Measurements from ENCODE around the gene SEPTIN5.

- TF ChIP-seq USF2 (CRISPR knock-in tag; IDR thresholded peaks at IDR 0.05) (no peak), OVOL2 (CRISPR knock-in tag; IDR thresholded peaks at IDR 0.05; ENCODE audit: borderline replicate concordance) (no peak), ZNF219 (CRISPR knock-in tag; IDR thresholded peaks at IDR 0.05; ENCODE audit: borderline replicate concordance) (no peak), HMGXB4 (CRISPR knock-in tag; IDR thresholded peaks at IDR 0.05) (no peak), TCF7 (CRISPR knock-in tag; IDR thresholded peaks at IDR 0.05; ENCODE audit: low read depth) (no peak), MXD4 (CRISPR knock-in tag; IDR thresholded peaks at IDR 0.05; ENCODE audit: borderline replicate concordance) (no peak), ATF2 (CRISPR knock-in tag; IDR thresholded peaks at IDR 0.05; ENCODE audit: borderline replicate concordance, low read depth) (no peak), NFYB (CRISPR knock-in tag; conservative IDR thresholded peaks at IDR 0.05; ENCODE audit: low read depth) (no peak)
- TF ChIP-seq, protein P1, sequence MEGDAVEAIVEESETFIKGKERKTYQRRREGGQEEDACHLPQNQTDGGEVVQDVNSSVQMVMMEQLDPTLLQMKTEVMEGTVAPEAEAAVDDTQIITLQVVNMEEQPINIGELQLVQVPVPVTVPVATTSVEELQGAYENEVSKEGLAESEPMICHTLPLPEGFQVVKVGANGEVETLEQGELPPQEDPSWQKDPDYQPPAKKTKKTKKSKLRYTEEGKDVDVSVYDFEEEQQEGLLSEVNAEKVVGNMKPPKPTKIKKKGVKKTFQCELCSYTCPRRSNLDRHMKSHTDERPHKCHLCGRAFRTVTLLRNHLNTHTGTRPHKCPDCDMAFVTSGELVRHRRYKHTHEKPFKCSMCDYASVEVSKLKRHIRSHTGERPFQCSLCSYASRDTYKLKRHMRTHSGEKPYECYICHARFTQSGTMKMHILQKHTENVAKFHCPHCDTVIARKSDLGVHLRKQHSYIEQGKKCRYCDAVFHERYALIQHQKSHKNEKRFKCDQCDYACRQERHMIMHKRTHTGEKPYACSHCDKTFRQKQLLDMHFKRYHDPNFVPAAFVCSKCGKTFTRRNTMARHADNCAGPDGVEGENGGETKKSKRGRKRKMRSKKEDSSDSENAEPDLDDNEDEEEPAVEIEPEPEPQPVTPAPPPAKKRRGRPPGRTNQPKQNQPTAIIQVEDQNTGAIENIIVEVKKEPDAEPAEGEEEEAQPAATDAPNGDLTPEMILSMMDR (IDR thresholded peaks at IDR 0.05): no peak
- TF ChIP-seq, protein P2, sequence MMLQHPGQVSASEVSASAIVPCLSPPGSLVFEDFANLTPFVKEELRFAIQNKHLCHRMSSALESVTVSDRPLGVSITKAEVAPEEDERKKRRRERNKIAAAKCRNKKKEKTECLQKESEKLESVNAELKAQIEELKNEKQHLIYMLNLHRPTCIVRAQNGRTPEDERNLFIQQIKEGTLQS (CRISPR knock-in tag; conservative IDR thresholded peaks at IDR 0.05): no peak
Measured at GRCh38 chr22:19688301-19689290, 25.7 kb upstream of the SEPTIN5 start.

All from WTC11 (cell line).